Fibroblast of skin of right biceps (primary cell): ENCODE measurements around the gene VPS16.
"Not testable (repeated sequence)": the region's sequence is repeated elsewhere in the genome, so short reads cannot be mapped to it uniquely, and the experiment has no call there.

Experiments used
- DNase-seq: peaks from one replicate; pipeline ENCODE4 v3.0.0-alpha.2; 2013

VPS16 gene

DNA sequence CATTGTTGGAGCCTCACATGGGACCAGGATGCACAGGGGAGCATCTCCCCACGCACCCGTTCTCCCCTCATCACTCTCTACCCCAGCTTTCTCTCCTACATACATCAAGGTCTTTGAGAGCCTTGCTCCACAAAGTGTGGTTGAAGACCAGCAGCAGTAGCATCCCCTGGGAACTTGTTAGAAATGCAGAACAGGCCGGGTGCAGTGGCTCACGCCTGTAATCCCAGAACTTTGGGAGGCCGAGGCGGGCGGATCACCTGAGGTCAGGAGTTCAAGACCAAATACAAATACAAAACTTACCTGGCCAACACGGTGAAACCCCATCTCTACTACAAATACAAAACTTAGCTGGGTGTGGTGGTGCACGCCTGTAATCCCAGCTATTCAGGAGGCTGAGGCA lies 32.6 kb upstream of the VPS16 start:
- not testable (repeated sequence) for DNase-seq

GRCh38 chr20:2809690-2810089 lies 30.9 kb upstream of the VPS16 start:
- DNase-seq: no peak

DNA sequence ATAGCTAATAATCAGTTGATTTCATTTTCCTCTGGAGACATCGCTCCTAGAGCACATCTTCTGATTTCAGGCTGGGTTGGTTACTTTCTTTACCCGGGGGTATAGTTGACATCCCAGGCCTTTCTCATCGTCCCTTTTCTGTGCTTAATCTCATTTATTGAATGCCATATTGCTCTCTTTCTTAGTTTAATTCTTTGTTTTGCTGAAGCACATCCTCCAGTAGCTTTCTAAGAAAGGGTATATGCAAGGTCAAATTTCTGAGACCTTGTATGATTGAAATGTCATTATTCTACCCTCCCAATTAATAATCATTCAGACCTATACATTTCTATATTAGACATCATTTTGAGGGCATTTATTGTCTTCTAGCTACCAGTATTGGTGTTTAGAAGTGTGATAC lies 28.4 kb upstream of the VPS16 start:
- no peak for DNase-seq

- DNase-seq: peak; percentile 49
These were observed 26.5 kb upstream of the VPS16 start for GRCh38 chr20:2814076-2814475.

GRCh38 chr20:2814587-2815051 lies 25.9 kb upstream of the VPS16 start, which contains the start of gene C20orf141:
TSS of gene C20orf141 (plus strand) at chr20:2814987. CDS start at chr20:2815185, 198 bp downstream.
- DNase-seq: peak; percentile 100

- no peak for DNase-seq
These were observed 25.2 kb upstream of the VPS16 start for GRCh38 chr20:2815242-2815900.

- no peak for DNase-seq
These were observed 24.4 kb upstream of the VPS16 start, which contains the start of gene TMEM239 for GRCh38 chr20:2816030-2816582. TSS of gene TMEM239 (plus strand) at chr20:2816364. CDS start at chr20:2816555, 191 bp downstream.

DNA sequence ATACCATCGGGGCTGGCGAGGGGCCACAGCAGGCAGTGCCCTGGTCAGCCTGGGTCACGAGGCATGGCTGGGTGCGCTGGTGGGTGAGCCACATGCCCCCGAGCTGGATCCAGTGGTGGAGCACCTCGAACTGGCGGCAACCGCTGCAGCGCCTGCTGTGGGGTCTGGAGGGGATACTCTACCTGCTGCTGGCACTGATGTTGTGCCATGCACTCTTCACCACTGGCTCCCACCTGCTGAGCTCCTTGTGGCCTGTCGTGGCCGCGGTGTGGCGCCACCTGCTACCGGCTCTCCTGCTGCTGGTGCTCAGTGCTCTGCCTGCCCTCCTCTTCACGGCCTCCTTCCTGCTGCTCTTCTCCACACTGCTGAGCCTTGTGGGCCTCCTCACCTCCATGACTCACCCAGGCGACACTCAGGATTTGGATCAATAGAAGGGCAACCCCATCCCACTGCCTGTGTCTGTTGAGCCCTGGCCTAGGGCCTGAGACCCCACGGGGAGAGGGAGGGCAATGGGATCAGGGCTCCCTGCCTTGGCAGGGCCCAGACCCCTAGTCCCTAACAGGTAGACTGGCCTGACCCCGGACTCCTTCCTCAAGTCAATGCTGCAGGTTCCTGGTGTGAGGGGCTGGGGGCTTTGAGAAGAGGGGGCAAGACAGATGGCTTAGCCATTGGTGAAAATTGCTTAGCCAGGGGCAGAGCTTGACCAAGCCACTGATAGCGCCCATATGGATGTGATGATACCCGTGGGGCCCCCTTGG lies 23.8 kb upstream of the VPS16 start:
- DNase-seq: no peak

- no peak for DNase-seq
These were observed 23.2 kb upstream of the VPS16 start for GRCh38 chr20:2817341-2817726.

DNA sequence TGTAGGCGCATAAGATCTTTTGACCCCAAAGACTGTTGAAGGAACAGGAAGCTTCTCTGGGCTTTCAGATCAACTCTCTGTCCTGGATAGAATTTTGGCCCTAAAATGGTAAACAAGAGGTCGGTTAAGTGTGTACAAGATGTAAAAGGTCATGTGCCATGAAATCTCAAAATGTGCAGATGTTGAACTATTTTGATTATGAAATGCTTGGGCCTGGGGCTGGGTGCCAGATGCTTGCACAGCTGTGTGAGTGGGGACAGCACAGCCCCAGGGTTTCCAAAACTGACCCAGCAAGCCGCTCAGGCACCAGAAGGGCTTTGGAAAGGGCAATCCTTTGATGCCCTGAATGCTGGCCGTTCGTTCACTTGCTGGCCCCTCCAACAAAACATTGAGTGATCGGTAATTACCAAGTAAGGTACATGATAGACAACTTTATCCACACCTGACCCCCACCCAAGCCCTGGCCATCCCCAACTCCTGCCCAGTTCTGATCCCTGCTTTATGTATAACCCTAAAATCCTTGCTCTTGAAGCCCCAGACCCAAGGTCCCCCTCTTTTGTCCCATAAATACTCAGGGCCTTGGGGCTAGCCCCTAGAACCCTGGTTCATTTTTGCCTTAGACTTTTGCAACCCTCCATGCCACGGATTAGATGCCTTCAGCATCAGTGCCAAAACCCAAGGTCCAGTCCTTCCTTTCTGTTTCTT lies 22.5 kb upstream of the VPS16 start:
- DNase-seq: no peak

DNA sequence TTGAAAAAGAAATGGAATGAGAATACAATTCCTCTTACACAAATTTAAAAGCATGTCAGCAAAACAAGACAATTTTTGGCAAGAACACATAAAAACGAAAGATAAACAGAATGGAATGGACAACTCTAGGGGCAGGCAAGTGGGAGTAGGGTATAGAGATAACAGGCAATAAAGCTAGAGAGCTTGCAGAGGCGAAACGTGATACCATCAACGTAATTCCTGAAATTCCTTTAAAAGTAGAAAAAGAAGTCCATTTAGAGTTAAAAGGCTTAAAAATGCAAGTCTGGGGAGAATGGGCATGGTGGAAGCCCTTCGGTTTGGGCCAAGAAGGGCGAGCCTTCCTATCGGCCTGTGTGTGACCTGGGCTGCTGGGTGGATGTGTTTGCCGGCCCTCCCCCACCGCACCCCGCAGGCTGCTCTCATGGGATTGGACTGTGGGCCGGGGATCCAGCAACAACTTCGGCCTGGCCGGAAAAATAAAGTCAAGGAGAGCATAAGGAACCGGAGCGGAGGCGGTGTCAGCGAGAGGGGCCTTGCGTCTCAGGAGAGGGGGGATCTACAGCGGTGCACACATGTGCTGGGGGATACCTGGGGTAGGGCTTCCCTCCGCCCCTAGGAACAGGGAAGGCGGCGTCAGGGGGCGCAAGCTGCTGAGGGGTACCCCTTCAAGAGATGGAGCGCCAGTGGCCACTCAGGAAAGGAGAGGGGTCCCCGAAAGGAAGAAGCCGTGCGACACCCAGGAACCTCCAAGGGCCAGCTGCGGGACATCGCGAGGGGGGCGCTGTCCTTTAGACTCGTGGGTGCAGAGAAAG lies 20.3 kb upstream of the VPS16 start:
- DNase-seq: peak; percentile 66

DNA sequence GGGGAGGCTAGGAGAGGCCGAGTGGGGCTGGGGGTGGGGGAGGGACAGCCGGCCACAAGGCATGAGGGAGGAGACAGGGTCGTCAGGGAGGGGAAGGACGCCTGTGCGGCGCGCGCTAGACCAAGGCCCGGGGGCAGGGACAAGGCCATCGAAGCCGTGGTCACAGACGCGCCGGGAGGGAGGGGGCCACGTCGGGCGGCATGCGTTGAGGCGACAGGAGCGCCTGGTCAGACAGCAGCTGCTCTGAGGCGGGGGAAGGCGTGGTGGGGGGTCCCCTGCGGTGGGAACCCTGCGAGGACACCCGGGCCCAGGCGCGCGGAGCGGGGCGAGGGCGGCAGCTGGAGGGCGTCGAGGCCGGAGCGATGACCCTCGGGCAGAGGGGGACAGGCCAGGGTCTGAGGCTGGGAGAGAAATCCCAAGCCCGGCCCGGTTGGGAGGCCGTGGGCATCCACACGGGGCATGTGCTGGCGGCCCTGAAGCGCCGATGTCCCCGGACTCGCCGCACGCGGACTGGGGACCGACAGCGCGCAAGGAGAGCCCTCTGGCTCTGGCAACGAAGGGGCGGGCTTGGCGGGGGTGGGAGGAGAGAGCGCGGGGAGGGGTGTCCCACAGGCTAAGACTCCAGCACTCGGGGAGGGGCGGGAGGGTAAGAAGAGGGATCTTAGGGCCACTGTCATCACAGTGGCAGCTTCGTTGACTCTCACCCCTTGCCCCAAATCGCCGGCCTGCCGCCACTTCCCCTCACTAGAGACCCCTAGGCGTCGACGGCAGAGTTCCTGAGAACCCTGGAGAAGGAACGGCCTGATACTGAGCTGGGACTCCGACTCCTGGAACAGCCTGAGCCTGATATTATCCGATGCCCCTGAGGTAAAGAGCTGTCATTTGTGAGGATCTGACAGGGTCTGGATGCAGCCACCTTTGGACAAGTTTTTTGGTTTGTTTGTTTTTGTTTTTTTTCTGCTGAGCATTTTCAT lies 19.4 kb upstream of the VPS16 start:
- DNase-seq: no peak

- DNase-seq: peak; percentile 64
These were observed 18.5 kb upstream of the VPS16 start for GRCh38 chr20:2822073-2822472.

DNA sequence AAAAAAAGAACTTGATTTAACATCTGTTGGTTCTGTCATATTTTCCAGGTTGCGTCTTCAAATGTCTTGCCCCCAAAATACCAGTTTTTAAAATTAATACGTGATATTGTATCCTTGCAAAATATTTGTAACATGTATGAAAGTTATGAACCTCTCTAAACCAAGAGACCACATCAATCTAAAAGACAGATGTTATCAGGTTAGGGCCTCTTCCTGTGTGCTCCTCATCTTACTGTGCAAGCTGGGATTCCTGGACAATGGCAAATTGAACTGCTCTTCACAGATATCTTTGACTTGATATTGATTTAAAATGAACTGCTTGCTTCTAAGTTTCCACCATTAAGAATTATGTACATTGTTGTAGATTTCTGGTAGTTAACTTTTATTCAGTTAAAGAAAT lies 14.8 kb upstream of the VPS16 start:
- no peak for DNase-seq

- no peak for DNase-seq
These were observed 13.9 kb upstream of the VPS16 start for GRCh38 chr20:2826655-2827054.

DNA sequence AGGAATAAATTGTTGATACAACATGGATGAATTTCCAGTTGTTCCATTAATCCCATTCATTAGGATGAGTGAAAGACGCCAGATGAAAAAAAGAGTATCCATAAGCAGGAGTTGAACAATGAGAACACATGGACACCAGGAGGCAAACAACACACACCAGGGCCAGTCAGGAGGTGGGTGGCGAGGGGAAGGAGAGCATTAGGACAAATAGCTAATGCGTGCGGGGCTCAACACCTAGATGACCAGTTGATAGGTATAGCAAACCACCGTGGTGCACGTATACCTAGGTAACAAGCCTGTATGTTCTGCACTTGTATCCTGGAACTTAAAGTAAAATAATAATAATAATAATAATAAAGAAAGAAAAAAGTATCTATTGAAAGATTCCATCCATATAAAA lies 11.2 kb upstream of the VPS16 start:
- no peak for DNase-seq

- DNase-seq: not testable (repeated sequence)
These were observed 9.3 kb upstream of the VPS16 start for GRCh38 chr20:2831206-2831605.

DNA sequence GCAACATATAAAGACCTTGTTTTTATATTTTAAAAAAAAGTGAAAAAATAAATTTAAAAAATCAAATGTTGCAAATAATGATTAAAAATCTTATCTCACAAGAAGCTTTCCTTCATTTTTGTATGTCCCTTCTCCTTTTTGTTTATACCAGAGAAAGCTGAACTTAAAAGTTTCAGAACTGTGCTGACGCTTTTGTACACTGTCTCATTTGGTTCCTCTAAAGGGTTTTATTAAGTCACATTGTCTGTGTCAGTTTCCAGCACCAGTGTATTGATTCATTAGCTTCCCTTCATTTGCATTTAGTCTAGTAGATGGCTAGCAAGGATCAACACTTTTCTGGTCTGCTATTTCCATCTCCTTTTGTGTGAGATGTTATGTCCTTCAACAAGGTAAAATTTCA lies 6.8 kb upstream of the VPS16 start:
- no peak for DNase-seq

GRCh38 chr20:2834401-2835110 lies 6.0 kb upstream of the VPS16 start:
- DNase-seq: no peak

GRCh38 chr20:2835331-2835796 lies 5.2 kb upstream of the VPS16 start:
- DNase-seq: no peak
